Skin epidermis (tissue), 12 donors: ENCODE data around the gene MT1HL1.

Source experiments
- H3K27ac ChIP-seq, 21 experiments: fragments of 200-600 bp; sonication (generic) in 11 of 21; one replicate each; pipeline ENCODE4 v1.5.0; 2020; ENCODE audit warnings: mild to moderate bottlenecking in 3 of 21, inconsistent platforms in 2 of 21, moderate library complexity in 2 of 21
- H3K4me3 ChIP-seq, 7 experiments: fragments of 200-600 bp; sonication (generic) in 2 of 7; one replicate each; pipeline ENCODE4 v1.5.0; 2020; ENCODE audit warnings: inconsistent platforms in 2 of 7, mild to moderate bottlenecking in 2 of 7, moderate library complexity in 1 of 7

Gene MT1HL1

GRCh38 chr1:237025358-237026074 is 21.3 kb upstream of the MT1HL1 start:
- no peak overlapping the region for H3K27ac ChIP-seq
- H3K4me3 ChIP-seq: no peak overlapping the region

DNA sequence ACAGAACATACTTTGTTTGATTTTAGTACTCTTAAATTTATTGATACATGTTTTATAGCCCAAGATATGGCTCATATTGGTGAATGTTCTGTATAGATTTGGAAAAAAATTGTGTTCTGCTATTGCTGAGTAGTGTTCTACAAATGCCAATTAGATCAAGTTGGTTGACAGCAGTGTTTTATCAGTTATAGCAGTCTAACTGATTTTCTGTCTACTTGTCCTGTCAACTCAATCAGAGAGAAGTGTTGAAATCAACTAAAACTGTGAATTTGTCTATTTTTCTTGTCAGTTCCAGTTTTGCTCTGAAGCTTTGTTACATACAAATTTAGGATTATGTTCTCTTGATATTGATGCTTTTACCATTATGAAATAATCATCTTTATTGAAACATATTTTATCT is 14.7 kb upstream of the MT1HL1 start:
- H3K4me3 ChIP-seq: no peak overlapping the region
- H3K27ac ChIP-seq: no peak overlapping the region

DNA sequence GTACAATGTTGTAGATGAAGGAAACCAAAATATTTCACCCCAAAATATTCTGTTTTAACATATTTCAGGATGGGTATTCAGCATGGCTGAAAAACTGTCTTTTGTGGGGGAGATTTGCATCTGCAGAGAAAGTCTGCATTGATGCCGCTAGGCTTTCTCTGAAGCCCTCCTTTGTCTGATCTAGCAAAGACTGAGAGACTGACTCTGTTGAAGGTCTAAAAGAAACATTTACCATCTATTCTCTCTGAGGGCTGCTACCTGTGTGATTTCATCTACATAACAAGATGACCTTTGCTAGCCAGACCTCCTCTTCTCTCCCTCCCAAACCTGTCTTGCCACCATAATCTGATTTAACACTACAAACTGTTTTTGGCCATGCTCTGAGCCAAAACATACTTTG is 12.4 kb upstream of the MT1HL1 start:
- Histone ChIP-seq H3K27ac (no peak overlapping the region), H3K4me3 (no peak overlapping the region)

DNA sequence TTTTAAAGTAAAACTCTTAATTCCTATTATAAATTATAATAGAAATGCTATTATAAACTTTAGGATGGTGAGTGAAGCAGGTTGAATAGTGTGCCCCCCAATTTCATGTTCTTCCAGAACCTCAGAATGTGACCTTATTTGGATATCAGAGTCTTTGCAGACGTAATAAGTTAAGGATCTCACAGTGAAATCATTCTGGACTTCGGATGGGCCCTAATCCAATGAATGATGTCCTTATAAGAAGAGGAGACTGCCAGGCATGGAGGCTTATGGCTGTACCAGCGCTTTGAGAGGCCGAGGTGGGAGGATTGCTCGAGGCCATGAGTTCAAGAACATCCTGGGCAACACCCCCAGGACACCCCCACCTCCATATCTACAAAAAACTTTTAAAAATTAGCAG is 9.4 kb upstream of the MT1HL1 start:
- Histone ChIP-seq H3K27ac (no peak overlapping the region), H3K4me3 (no peak overlapping the region)

GRCh38 chr1:237012788-237013383 is 8.6 kb upstream of the MT1HL1 start:
- H3K27ac ChIP-seq: no peak overlapping the region
- H3K4me3 ChIP-seq: no peak overlapping the region

GRCh38 chr1:237012361-237012760 is 8.1 kb upstream of the MT1HL1 start:
- H3K27ac ChIP-seq: no peak overlapping the region
- no peak overlapping the region for H3K4me3 ChIP-seq

DNA sequence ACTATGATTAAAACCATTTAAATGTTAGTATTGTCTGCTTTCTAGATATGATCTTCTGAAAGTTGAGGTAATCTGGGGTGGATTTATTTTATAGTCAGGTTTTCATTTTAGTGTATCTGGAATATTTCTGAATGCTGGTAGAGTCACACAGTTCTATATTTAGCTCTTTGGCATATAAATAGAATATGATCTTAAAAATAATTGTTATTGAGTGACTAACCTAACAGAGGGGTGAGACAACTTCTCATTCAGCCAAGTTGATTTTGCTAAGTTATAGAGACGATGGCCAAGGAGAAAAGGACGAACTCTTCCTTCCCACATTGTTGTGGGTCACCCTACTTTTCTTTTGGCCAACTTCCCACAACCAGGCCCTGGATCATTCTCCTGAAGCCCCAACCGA is 7.2 kb upstream of the MT1HL1 start:
- Histone ChIP-seq H3K27ac (no peak overlapping the region), H3K4me3 (no peak overlapping the region)

DNA sequence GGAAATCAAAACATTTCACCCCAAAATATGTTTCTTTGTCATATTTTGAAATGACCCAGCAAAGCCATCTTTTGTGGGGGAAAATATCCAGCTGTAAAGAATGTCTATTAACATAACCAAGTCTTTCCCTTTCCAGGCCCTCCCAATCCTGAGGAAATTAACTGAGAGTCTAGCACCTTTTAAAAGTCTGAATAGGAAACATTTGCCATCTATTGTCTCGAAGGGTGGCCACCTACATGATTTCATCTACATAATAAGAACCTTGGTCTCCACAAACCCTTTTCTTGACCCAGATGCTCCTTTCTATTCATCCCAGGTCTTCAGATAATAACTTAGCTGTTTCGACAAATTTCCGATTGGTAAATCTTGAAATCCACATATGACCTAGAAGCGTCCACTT is 5.4 kb upstream of the MT1HL1 start:
- no peak overlapping the region for H3K27ac ChIP-seq

DNA sequence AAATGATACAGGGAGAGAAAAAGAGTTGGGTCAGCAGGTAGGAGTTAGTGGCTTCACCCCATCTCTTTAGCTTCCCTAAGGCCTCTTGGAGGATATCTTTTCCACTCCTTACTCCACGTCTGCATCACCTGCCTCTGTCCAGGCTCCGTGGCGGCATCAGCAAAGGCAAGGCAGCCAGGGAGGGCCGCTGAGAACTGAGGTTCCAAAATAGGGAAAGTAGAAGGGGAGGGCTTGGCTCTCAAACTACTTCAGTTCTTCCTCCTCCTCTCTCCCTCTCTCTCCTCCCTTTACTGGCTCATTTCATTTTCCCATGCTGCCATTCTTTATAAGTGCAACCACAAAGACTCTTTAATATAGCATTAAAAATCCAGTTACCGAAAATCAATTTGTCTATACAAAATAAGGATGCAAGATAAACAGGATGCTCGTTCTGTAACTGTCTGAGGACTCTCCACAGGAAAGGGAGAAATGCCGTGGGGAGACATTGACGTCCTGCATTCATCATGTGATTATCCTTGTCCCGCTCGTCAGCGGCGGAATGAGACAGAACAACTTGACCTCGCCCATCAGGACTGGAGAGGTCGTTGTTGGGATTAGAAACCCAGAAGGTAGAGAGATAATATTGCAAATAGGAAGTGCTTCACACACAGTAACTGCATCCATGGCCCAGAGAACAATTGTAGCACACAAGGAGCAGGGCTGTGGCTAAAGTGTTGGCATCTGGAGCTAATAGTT is 3.1 kb upstream of the MT1HL1 start:
- H3K4me3 ChIP-seq: no peak overlapping the region
- no peak overlapping the region for H3K27ac ChIP-seq

More for the DNA sequence above, 5.4 kb upstream of the MT1HL1 start:
- no peak overlapping the region for H3K4me3 ChIP-seq

GRCh38 chr1:237005674-237006073 is 1.4 kb upstream of the MT1HL1 start:
- no peak overlapping the region for H3K27ac ChIP-seq
- no peak overlapping the region for H3K4me3 ChIP-seq

DNA sequence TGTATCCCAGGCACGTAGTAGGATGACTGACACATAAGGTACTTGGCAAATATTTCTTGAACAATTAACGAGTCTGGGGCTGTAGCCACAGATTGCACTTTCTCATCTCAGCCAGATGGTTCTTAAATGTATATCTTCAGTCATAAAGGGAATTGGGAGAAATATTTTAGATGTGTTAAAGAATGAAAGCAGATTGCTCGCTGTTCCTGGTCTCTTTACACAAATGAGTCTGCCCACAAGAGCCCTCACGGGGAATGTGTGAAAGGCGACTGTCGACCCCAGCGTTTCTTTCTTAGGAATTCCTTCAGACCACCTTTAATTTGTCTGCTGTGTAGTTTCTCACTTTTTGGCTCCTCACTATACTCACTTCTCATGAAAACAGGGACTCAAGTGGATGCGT is 725 bp downstream of the MT1HL1 start:
- no peak overlapping the region for H3K27ac ChIP-seq

GRCh38 chr1:237000191-237000590 is 4.0 kb downstream of the MT1HL1 start:
- Histone ChIP-seq H3K4me3 (no peak overlapping the region), H3K27ac (no peak overlapping the region)

More for the DNA sequence above, 725 bp downstream of the MT1HL1 start:
- H3K4me3 ChIP-seq: no peak overlapping the region

GRCh38 chr1:236998546-236998945 is 5.7 kb downstream of the MT1HL1 start:
- Histone ChIP-seq H3K4me3 (no peak overlapping the region), H3K27ac (no peak overlapping the region)

DNA sequence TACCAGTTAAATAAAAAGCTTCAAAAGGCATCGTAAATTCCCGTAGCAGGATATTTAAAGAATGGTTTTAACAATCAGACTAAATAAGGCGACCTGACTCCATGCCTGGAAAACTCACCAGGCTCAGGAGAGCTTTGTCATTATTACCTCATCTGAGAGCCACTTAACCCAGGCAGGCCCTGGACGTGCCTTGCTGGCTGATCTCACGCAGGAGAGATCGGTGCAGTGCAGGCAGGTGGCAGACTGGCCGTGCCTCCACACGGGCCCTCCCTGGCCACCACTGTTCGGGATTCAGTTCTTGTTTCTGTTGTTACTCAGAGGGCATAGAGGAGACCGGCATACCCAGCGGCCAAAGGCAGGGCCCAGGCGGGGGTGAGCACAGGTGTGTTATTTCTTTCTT is 6.4 kb downstream of the MT1HL1 start:
- no peak overlapping the region for H3K27ac ChIP-seq
- no peak overlapping the region for H3K4me3 ChIP-seq

- no peak overlapping the region for H3K4me3 ChIP-seq
- no peak overlapping the region for H3K27ac ChIP-seq
Observed at GRCh38 chr1:236997361-236997760, 6.9 kb downstream of the MT1HL1 start.

DNA sequence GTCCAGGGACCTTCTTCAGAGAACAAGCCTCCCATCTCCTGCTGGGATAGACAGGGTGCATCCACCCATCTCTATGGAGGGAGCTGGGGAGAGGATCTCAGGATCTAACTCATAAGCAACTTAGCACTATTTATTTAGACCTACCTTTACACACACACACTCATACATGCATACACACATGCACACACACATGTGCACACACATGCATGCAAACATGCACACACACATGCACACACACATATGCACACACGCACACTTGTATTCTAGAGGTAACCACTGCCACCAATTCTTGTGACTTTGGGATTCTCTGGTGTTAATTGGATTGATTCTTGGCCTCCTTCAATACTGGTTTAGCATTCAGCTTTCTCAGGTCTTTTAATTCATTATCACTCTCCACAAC is 9.8 kb downstream of the MT1HL1 start:
- Histone ChIP-seq H3K4me3 (no peak overlapping the region), H3K27ac (no peak overlapping the region)

- Histone ChIP-seq H3K4me3 (no peak overlapping the region), H3K27ac (no peak overlapping the region)
Observed at GRCh38 chr1:236992449-236992848, 11.8 kb downstream of the MT1HL1 start.

GRCh38 chr1:236990052-236990445 is 14.2 kb downstream of the MT1HL1 start:
- Histone ChIP-seq H3K27ac (no peak overlapping the region), H3K4me3 (no peak overlapping the region)

DNA sequence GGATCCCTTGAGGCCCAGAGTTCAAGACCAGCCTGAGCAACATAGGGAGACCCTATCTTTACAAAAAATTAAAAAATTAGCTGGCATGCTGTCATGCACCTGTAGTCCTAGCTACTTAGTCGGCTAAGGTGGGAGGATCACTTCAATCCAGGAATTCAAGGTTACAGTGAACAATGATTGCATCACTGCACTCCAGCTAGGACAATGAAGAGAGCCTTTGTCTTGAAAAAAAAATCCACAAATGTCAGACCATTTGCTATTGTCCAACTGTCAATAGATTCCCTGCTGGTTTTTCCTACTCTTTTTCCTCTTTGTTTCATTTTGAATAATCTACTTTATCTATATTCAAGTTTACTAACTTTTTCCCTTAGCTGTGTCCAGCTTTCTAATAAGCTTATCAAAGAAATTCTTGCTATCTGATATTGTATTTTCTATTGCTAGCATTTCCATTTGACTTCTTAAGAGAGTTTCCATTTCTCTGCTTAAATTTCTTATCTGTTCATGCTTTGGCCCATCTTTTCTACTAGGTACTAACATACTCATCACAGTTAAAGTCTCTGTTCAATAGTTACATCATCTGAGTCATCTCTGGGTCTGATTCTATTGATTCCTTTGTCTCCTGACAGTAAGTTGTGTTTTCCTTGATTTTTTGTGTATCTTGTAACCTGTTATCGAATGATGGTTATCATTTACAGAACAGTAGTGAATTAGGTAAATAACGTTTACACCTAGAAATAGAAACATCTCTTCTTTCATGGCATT is 14.8 kb downstream of the MT1HL1 start:
- no peak overlapping the region for H3K27ac ChIP-seq

GRCh38 chr1:236983818-236984217 is 20.4 kb downstream of the MT1HL1 start:
- H3K27ac ChIP-seq: no peak overlapping the region
- H3K4me3 ChIP-seq: no peak overlapping the region

More for the DNA sequence above, 14.8 kb downstream of the MT1HL1 start:
- no peak overlapping the region for H3K4me3 ChIP-seq
